AG04450 (cell line): ENCODE results near the gene LTK. TPM values are rescaled to one million over a fixed set of nuclear protein-coding genes. Genes with fewer than 3 reads are reported as not detected.
"Not testable (repeated sequence)": the region's sequence is repeated elsewhere in the genome, so short reads cannot be mapped to it uniquely, and the experiment has no call there.

Experiments
- CTCF ChIA-PET: fragments of 300-600, 350-600 bp; formaldehyde crosslinking; extraction: SDS; loops from one replicate; lab custom pipeline; 2022; ENCODE audit warnings: antibody characterized with exemption, inconsistent platforms; lab: Charles Lee
- POLR2A ChIA-PET: fragments of 350-600 bp; formaldehyde crosslinking; extraction: SDS; loops from one replicate; lab custom pipeline; 2021; ENCODE audit warnings: antibody characterized with exemption, inconsistent platforms; lab: Yijun Ruan, JAX
- DNase-seq: peaks from one replicate; pipeline ENCODE4 v3.0.0-alpha.2; 2011; ENCODE audit warnings: low read depth, low spot score
- H3K27ac ChIP-seq: one replicate; pipeline ENCODE4 v1.5.1; 2012; ENCODE audit warnings: low read depth, low read length, control low read depth
- H3K27me3 ChIP-seq: one replicate; pipeline ENCODE4 v1.6.0; 2012; ENCODE audit warnings: low read length; ENCODE audit not compliant: control insufficient read depth, insufficient read depth
- H3K4me3 ChIP-seq: 2 replicates; pipeline ENCODE4 v1.5.1; 2011; ENCODE audit warnings: mild to moderate bottlenecking, low read depth, low read length, control low read depth
- H3K9me3 ChIP-seq: 2 replicates; pipeline ENCODE4 v1.5.1; 2012; ENCODE audit warnings: low read length; ENCODE audit not compliant: control insufficient read depth, insufficient read depth
- CTCF ChIP-seq: IDR thresholded peaks from 2 replicates; pipeline ENCODE4 v1.5.1; 2011; ENCODE audit warnings: low read depth, low read length, control low read depth, inconsistent platforms
- polyA plus RNA-seq: library from polyadenylated mRNA; depleted of rRNA; stranded (reverse); fragments of >200 nt; gene quantifications from 2 replicates; pipeline ENCODE4 v1.2.3, GENCODE V29; 2011

Gene LTK
- polyA plus RNA-seq, 1 experiment, result 0.09 TPM

DNA sequence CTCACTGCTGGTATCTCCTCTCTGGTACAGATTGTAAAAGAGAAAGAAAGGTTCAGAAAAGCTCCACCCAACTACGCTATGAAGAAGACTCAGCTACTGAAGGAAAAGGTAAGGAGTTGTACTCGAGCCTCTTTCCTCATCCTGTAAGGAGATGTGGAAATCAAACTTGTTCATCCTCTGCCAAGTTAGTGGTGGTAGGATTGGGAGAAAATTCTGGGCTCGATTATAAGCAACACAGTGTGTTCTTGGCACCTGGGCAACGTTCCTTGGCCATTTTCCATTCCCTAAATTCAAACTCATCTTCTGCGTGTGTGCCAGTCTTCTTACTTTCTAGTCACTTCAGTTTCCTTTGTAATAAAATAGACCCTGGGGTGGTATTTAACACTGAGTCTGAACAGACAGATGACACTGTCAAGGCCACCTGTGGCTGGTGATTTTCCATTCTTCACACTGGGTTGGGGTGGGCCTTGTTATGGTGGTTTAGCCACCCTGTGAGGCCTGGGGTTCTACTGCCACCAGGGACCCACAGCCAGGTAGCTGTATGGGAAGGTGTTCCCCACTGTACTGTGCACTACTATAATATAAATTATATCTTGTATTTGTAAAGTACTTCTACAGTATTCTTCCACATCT lies 37.1 kb downstream of the LTK start:
- peak overlapping the region; percentile 89 for H3K27ac ChIP-seq
- POLR2A ChIA-PET, result no interaction called here
- TF ChIP-seq CTCF, result no peak
- CTCF ChIA-PET, result interaction anchor here (0.8 to 3.0 kb wide), 2 partner anchors 11 to 41 kb away, joined by 3 to 12 read pairs; no protein-coding TSS in a partner anchor
- no peak overlapping the region for H3K4me3 ChIP-seq
- no peaks in the 10 kb centered on the region for H3K27me3 ChIP-seq
- no peaks in the 10 kb centered on the region; the same call in 1 of the 2 replicates for H3K9me3 ChIP-seq
- DNase-seq, result no peak

GRCh38 chr15:41474941-41475340 lies 38.7 kb downstream of the LTK start:
- CTCF ChIA-PET, result interaction anchor here (1.2 to 3.0 kb wide), 2 partner anchors 9 to 129 kb away, joined by 3 to 12 read pairs; no protein-coding TSS in a partner anchor
- no peak overlapping the region for H3K27ac ChIP-seq

DNA sequence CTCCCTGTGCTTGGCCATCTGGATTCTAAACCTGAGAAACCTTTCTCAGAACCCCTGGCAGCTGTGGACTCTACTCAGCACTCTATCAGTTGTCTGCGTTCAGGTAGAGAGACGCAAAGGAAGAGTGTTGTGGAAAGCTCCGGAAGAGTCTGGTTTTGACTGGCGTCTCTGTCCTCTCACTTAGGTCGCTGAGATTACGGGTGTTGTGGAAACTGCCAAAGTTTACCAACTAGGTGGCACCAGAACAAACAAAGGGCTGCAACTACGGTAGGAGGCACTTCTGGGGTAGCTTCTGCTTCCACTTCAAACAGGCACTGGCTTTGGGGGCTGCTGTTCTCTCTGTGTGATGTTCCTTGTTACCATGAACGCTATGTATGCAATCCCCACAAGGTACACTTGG lies 39.2 kb downstream of the LTK start:
- POLR2A ChIA-PET, result interaction anchor here (0.6 kb wide), 1 partner anchor 70 kb away, joined by 4 read pairs; the partner anchor contains the start of gene RPAP1
- CTCF ChIA-PET, result interaction anchor here (1.2 to 3.0 kb wide), 2 partner anchors 9 to 129 kb away, joined by 3 to 12 read pairs; no protein-coding TSS in a partner anchor

More at GRCh38 chr15:41474941-41475340, 38.7 kb downstream of the LTK start:
- DNase-seq, result no peak
- Histone ChIP-seq H3K9me3 (no peaks in the 10 kb centered on the region; the same call in 1 of the 2 replicates), H3K4me3 (no peak overlapping the region), H3K27me3 (no peaks in the 10 kb centered on the region)
- TF ChIP-seq CTCF, result no peak
- POLR2A ChIA-PET, result interaction anchor here (0.6 kb wide), 1 partner anchor 69 kb away, joined by 4 read pairs; the partner anchor contains the start of gene RPAP1

DNA sequence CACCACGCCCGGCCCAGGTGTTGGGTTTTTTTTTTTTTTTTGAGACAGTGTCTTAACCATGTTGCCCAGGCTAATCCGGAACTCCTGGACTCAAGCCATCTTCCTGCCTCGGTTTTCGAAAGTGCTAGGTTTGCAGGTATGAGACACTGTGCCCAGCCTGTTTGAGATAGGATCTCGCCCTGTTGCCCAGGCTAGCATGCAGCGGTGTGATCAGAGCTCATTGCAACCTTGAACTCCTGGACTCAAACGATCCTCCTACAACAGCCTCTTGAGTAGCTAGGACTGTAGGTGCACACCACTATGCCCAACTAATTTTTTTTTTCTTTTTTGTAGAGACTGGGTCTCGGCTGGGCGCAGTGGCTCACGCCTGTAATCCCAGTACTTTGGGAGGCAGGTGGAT lies 40.2 kb downstream of the LTK start:
- H3K27me3 ChIP-seq, result no peaks in the 10 kb centered on the region
- H3K9me3 ChIP-seq, result no peaks in the 10 kb centered on the region; the same call in 1 of the 2 replicates
- TF ChIP-seq CTCF, result no peak
- no peak for DNase-seq
- H3K4me3 ChIP-seq, result no peak overlapping the region
- POLR2A ChIA-PET, result no interaction called here
- H3K27ac ChIP-seq, result no peak overlapping the region
- CTCF ChIA-PET, result interaction anchor here (0.7 kb wide), 1 partner anchor 16 kb away, joined by 4 read pairs; no protein-coding TSS in a partner anchor

More for the DNA sequence above, 39.2 kb downstream of the LTK start:
- no peaks in the 10 kb centered on the region; the same call in 1 of the 2 replicates for H3K9me3 ChIP-seq
- no peak overlapping the region for H3K4me3 ChIP-seq
- DNase-seq, result no peak
- no peaks in the 10 kb centered on the region for H3K27me3 ChIP-seq
- H3K27ac ChIP-seq, result no peak overlapping the region
- TF ChIP-seq CTCF, result no peak

DNA sequence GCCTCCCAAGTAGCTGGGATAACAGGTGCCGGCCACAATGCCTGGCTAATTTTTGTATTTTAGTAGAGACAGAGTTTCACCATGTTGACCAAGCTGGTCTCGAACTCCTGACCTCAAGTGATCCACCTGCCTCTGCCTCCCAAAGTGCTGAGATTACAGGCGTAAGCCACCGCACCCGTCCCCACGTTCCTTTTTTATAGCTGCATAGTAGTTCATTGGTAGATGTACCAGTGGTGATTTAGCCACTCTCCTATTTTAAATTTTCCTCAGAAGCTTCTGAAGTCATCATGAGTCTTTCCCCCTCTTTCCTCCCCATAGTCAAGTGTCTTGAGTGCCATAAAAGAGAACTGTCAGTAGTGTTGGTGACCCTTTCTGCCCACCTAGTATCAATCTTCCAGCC lies 44.0 kb downstream of the LTK start:
- H3K9me3 ChIP-seq, POLR2A ChIA-PET, CTCF ChIA-PET: not testable (repeated sequence)

More for the DNA sequence above, 44.0 kb downstream of the LTK start:
- H3K27ac ChIP-seq, DNase-seq, H3K27me3 ChIP-seq, H3K4me3 ChIP-seq: not testable (repeated sequence)
